ENCODE measurements around the gene PABPN1L. TPM values are rescaled to one million over a fixed set of nuclear protein-coding genes. Genes with fewer than 3 reads are reported as not detected.

The PABPN1L gene
- total RNA-seq, 1 donor from 2014 or later: 0.67 TPM

DNA sequence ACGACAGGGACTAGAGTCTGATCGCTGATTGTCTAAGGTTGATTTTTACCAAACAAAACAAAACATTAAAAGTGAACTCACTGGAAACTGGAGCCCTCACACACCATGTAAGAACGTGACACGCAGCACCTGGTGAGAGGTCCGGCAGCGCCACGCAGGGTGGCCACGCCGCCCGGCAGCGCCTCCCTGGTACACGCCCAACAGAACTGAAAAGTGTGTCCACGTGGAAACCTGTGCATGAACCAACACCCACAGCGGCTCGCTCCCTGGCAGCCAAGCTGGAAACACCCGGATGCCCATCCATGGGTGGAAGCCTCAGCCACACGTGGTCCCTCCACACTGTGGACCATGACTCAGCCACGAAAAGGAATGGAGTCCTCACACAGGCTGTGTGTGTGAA is 18.8 kb downstream of the PABPN1L start:
- no peak overlapping the region for H3K27ac Mint-ChIP-seq
- ChIA-PET POLR2A (no interaction called here), CTCF (no interaction called here)
- H3K27me3 Mint-ChIP-seq: no peaks in the 10 kb centered on the region
- ATAC-seq (ENCODE audit: low read depth) (no peak), DNase-seq (no peak)
- no peak overlapping the region for H3K4me3 Mint-ChIP-seq
- H3K4me1 Mint-ChIP-seq: peaks cover 2% of the 10 kb centered on the region
- H3K9me3 Mint-ChIP-seq: no peaks in the 10 kb centered on the region
- intact Hi-C loops (cut with micrococcal nuclease): no loop called here
- TF ChIP-seq, protein P1, sequence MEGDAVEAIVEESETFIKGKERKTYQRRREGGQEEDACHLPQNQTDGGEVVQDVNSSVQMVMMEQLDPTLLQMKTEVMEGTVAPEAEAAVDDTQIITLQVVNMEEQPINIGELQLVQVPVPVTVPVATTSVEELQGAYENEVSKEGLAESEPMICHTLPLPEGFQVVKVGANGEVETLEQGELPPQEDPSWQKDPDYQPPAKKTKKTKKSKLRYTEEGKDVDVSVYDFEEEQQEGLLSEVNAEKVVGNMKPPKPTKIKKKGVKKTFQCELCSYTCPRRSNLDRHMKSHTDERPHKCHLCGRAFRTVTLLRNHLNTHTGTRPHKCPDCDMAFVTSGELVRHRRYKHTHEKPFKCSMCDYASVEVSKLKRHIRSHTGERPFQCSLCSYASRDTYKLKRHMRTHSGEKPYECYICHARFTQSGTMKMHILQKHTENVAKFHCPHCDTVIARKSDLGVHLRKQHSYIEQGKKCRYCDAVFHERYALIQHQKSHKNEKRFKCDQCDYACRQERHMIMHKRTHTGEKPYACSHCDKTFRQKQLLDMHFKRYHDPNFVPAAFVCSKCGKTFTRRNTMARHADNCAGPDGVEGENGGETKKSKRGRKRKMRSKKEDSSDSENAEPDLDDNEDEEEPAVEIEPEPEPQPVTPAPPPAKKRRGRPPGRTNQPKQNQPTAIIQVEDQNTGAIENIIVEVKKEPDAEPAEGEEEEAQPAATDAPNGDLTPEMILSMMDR (IDR thresholded peaks at IDR 0.05): no peak
- peaks cover 22% of the 10 kb centered on the region for H3K36me3 Mint-ChIP-seq (ENCODE audit: low read depth)

DNA sequence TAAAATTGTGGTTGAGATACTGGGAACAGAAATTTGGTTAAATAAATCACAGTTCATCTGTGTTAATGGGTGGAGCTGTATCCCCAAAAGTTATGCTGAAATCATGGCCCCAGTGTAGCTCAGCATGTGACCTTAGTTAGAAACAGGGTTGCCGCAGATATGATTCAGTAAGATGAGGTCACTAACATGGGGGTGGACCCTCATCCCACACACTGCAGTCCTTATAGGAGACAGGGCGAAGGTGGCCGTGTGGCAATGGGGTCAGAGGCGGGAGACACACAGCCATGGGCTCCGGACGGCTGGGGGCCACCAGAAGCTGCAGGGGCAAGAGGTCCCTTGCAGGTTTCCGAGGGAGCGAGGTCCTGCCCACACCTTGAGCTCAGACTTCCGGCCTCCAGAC is 20.4 kb downstream of the PABPN1L start:
- TF ChIP-seq, protein P1 (IDR thresholded peaks at IDR 0.05): no peak
- ATAC-seq (ENCODE audit: low read depth) (no peak), DNase-seq (no peak)
- CTCF ChIA-PET: no interaction called here
- POLR2A ChIA-PET: interaction anchor here (0.6 kb wide), 1 partner anchor 34 kb away, joined by 3 read pairs; the partner anchor contains the start of gene APRT
- no peak overlapping the region for H3K4me3 Mint-ChIP-seq
- peaks cover 4% of the 10 kb centered on the region for H3K4me1 Mint-ChIP-seq
- no peak overlapping the region for H3K27ac Mint-ChIP-seq
- H3K9me3 Mint-ChIP-seq: no peaks in the 10 kb centered on the region
- peaks cover 20% of the 10 kb centered on the region for H3K36me3 Mint-ChIP-seq (ENCODE audit: low read depth)
- H3K27me3 Mint-ChIP-seq: no peaks in the 10 kb centered on the region
- intact Hi-C loops (cut with micrococcal nuclease): no loop called here

DNA sequence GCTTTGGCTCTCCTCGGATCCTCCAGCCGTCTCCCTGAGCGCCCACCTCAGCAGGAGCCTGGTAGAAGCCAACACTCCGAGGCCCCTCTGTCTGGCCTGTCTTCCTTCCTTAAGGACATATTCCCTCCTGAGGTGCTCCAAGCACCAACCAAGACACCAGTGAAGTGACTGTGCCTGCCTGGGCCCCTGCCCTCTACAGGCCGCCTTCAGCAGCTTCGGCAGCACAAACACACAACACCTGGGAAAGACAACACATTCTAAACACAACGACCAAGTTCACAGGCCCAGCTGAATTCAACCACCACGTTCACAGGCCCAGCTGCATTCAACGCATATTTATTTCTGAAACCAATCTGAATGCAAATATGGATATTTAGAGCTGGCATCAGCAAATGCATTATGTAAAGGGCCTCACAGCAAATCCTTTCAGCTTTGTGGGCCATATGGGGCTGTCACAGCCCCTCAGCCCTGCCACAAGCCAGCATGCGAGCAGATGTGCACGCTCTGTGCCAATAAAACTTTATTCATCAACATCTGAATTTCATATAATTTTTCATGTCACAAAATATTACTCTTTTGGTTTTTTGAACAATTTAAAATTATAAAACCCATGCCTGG is 21.9 kb downstream of the PABPN1L start:
- no peak overlapping the region for H3K27ac Mint-ChIP-seq

GRCh38 chr16:88843256-88843655 is 23.2 kb downstream of the PABPN1L start:
- no peaks in the 10 kb centered on the region for H3K9me3 Mint-ChIP-seq
- ChIA-PET CTCF (no interaction called here), POLR2A (interaction anchor here (0.7 kb wide), 1 partner anchor 306 kb away, joined by 11 read pairs; no protein-coding TSS in a partner anchor)

More for the DNA sequence above, 21.9 kb downstream of the PABPN1L start:
- TF ChIP-seq, protein P1 (IDR thresholded peaks at IDR 0.05): no peak
- H3K4me3 Mint-ChIP-seq: no peak overlapping the region
- H3K36me3 Mint-ChIP-seq (ENCODE audit: low read depth): peaks cover 20% of the 10 kb centered on the region
- H3K4me1 Mint-ChIP-seq: peaks cover 4% of the 10 kb centered on the region
- ChIA-PET POLR2A (no interaction called here), CTCF (no interaction called here)
- H3K27me3 Mint-ChIP-seq: no peaks in the 10 kb centered on the region
- intact Hi-C loops (cut with micrococcal nuclease): no loop called here
- no peaks in the 10 kb centered on the region for H3K9me3 Mint-ChIP-seq
- ATAC-seq (ENCODE audit: low read depth) (no peak), DNase-seq (no peak)

DNA sequence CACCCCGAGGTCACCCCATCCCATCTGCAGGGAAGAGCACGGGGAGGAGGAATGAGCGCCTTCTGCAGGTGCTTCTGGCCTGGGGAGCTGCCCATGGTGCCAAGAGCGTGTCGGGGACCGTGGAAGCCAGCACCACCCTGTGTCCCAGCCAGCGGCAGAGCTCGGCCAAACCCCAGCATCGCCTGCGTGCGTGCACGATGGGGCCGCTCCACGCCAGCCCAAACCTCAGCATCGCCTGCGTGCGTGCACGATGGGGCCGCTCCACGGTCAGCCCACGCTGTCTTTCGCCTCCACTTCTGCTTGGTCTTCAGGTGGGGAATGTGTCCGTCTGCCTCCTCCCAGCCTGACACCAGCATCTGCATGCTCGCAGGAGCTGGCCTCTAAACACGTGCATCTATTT is 23.7 kb downstream of the PABPN1L start:
- Mint-ChIP-seq H3K27me3 (no peaks in the 10 kb centered on the region), H3K27ac (no peak overlapping the region), H3K4me1 (peaks cover 4% of the 10 kb centered on the region), H3K4me3 (no peak overlapping the region), H3K36me3 (ENCODE audit: low read depth) (peaks cover 26% of the 10 kb centered on the region), H3K9me3 (no peaks in the 10 kb centered on the region)
- intact Hi-C loops (cut with micrococcal nuclease): no loop called here
- TF ChIP-seq, protein P1 (IDR thresholded peaks at IDR 0.05): no peak
- ChIA-PET POLR2A (no interaction called here), CTCF (no interaction called here)
- ATAC-seq (ENCODE audit: low read depth) (no peak), DNase-seq (no peak)

More at GRCh38 chr16:88843256-88843655, 23.2 kb downstream of the PABPN1L start:
- Mint-ChIP-seq H3K27me3 (no peaks in the 10 kb centered on the region), H3K36me3 (ENCODE audit: low read depth) (peaks cover 26% of the 10 kb centered on the region), H3K4me3 (no peak overlapping the region), H3K27ac (no peak overlapping the region), H3K4me1 (peaks cover 4% of the 10 kb centered on the region)
- ATAC-seq (ENCODE audit: low read depth) (no peak), DNase-seq (no peak)
- intact Hi-C loops (cut with micrococcal nuclease): no loop called here
- TF ChIP-seq, protein P1 (IDR thresholded peaks at IDR 0.05): no peak
